UCSD-AML1 (cell line): Measurements from ENCODE around the gene ACAT1.
"Not testable (repeated sequence)": the region's sequence is repeated elsewhere in the genome, so short reads cannot be mapped to it uniquely, and the experiment has no call there.

Experiments
- DNase-seq: peaks from one replicate; lab custom pipeline; 2025; ENCODE audit not compliant: unreplicated experiment; lab: John Stamatoyannopoulos, UW

Gene ACAT1

DNA sequence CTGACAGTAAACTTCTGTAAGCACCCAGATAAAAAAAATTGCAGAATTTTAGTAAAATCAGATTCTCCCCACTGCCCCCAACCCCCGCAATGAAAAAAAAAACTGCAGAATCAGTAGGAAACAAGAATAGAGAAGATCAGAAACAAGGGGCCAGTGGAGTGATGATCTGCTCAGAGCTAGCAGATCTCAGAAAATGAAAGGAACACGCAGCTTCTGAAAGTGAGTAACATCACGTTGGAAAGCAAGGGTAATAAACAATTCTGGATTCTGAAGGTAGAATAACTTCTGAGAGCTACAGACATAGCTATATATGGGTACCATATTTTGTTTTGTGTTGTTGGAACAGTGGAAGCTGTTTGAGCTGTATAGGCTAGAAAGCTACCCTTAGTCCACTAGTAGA lies 23.2 kb downstream of the ACAT1 start:
- no peak for DNase-seq

GRCh38 chr11:108147150-108147549 lies 25.8 kb downstream of the ACAT1 start:
- no peak for DNase-seq

DNA sequence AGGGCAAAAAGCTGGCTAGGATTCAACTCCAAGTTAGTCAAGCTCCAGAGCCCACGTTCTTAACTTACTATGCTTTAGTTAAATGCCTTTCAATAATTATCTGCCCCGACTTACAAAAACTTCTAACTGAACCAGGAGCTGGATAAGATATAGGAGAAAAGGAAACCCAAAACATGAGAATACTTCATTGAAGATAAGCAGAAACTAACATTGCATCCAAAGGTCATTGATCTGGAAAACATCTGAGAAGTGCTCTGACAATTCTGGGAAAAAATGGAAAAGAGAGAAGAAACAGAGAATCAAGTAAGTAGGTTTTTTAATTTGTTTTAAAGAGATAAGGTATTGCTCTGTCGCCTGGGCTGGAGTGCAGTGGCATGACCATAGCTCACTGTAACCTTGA lies 27.2 kb downstream of the ACAT1 start:
- DNase-seq = no peak

DNA sequence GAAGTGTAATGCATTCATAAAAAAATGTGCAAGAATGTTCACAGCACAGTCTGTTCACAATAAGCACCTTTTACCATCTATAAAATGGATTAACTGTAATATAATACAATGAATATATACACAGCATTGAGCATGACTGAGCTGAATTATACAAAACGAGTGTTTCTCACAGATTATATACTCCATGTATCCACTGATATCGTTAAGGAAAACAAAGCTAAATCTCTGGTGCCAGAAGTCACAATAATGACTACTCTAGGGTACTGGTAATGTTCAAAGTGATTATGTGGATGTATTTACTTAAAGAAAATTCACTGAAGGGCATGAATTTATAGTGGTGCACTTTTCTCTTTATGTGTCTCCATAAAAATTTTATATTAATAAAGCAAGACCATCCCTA lies 33.2 kb downstream of the ACAT1 start:
- DNase-seq = no peak

DNA sequence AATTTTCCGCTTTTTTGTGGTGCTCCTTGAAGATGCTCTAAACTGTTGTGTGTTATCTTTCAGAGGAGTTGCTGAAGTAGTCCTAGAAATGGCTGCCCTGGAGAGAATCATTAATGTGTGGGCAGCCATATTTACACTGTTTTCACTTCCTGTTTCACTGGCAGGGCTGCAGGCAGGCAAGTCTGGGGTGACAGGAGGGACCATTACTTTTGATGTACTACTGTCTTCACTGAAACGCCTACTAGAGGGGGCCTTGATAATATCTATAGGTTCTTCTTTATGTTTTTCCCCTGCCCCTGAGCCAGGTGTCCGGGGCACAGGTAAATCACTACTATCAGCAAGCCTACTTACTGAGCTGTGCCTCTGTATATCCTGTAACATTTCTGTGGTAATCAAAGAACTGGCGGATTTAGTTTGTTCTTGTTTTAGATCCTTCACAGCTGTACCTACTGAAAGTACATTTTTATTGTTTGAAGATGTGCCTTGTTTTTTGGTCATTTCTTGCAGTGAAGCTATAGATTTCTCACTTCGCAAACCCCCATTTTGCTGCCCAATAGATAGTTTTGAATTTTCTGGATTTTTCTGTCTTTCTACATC lies 39.7 kb downstream of the ACAT1 start:
- no peak for DNase-seq

DNA sequence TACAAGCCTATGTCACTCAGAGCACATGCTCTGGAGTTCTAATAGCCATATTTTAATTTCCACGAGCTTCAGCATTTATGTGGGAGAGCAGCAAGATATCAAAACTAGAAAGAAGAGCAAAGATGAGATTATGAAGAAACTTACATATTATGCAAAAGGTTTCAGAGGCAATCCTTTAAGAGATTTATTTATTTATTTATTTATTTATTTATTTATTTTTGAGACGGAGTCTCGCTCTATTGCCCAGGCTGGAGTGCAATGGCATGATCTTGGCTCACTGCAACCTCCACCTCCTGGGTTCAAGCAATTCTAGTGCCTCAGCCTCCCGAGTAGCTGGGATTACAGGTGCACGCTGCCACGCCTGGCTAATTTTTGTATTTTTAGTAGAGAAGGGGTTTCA lies 41.5 kb downstream of the ACAT1 start:
- not testable (repeated sequence) for DNase-seq

- no peak for DNase-seq
These were observed 46.3 kb downstream of the ACAT1 start for GRCh38 chr11:108167624-108168023.

DNA sequence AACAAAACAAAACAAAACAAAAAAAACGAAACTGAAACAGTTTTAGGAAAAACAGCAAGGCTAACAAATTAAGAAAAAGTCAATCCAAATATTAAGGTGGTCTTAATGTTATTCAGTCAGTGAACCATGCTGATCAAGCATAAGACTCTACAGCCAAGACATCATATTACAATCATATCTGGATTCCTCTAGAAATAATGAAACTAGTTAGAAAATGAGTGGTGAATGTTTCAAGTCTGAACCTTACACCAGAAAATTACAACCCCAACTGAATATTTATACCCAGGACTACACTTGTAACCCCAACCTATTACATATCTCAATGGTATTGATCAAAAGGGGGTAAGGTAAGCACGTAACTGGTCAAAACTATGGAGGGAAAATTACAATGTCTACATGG lies 48.8 kb downstream of the ACAT1 start:
- DNase-seq = no peak

DNA sequence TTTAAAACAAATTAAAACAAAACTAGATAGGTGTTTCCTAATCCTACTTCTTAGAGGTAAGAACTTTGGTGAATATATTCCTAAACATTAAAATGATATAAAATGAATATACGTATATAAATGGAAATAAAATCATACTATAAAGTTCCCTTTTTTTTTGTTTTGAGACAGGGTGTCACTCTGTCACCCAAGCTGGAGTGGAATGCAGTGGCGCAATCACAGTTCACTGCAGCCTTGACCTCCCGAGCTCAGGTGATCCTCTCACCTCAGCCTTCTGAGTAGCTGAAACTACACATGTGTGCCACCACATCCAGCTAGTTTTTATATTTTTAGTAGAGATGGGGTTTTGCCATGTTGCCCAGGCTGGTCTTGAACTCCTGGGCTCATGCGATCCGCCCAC lies 56.2 kb downstream of the ACAT1 start:
- DNase-seq = no peak

- DNase-seq = no peak
These were observed 72.4 kb downstream of the ACAT1 start for GRCh38 chr11:108193725-108194124.

DNA sequence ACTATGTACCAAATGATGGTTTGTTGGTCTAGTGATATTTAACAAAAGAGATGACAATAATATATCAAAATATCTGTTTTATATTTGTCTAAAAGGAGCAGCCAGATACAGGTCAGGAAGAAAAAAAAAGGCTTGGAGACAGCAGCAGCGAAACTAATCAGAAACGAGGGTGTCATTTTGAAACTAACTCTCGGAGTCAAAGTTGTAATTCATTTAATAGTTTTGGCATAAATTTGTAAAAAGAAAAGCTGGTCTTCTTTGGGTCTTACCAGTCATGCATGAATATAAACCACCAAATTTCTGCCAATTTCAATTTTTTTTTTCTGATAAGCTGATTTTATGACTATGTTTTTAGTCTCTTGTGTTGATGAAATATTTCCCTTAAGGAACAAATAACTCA lies 75.5 kb downstream of the ACAT1 start:
- no peak for DNase-seq
